GM19043 (cell line): ENCODE results near the gene CHPF2.

ENCODE experiments used
- ATAC-seq: cut with Tn5 transposase; IDR thresholded peaks from one replicate; pipeline ENCODE4 v1.9.1; 2021; ENCODE audit warnings: low read depth; ENCODE audit not compliant: unreplicated experiment

CHPF2 gene

GRCh38 chr7:151282111-151282510 is 49.8 kb downstream of the CHPF2 start:
- ATAC-seq, result no peak

GRCh38 chr7:151283302-151283701 is 51.0 kb downstream of the CHPF2 start:
- ATAC-seq, result no peak

- ATAC-seq, result no peak
Observed at GRCh38 chr7:151286148-151286547, 53.9 kb downstream of the CHPF2 start.
